ENCODE results near the gene PNLIP.
A peak's percentile ranks its signal among the peaks of the same experiment; 100 is the strongest.

PNLIP gene

GRCh38 chr10:116587878-116588591, 42.3 kb downstream of the PNLIP start:
- no peak for DNase-seq

GRCh38 chr10:116588995-116589394, 43.3 kb downstream of the PNLIP start:
- DNase-seq: no peak

GRCh38 chr10:116589926-116590325, 44.2 kb downstream of the PNLIP start:
- no peak for DNase-seq

- DNase-seq: no peak
These were observed 45.1 kb downstream of the PNLIP start, which contains the start of gene PNLIPRP1 for GRCh38 chr10:116590590-116591444. PNLIPRP1 (plus strand) TSS chr10:116590959; CDS start chr10:116591130, 171 bp downstream.

GRCh38 chr10:116593139-116593740, 47.5 kb downstream of the PNLIP start:
- no peak for DNase-seq

DNA sequence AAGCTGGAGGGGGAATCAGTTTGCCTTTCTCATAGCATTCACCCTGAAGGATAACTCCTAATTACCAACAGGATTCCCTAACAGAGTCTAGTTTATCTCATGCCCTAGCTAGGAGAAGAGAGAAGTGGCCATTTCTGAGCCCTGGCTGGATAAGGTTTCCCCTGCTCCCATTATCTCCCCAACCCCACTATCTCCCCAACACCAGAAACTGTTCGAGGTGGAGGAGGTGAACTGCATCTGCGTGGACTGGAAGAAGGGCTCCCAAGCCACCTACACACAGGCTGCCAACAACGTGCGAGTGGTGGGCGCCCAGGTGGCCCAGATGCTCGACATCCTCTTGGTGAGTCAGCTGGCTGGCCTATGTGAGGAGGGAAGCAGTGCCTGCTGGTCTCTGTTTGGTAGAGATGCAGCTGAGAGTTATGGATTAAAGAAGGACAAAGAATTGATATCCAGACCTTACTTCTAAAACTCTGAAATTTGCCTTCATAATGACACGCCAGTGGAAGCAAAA, 48.8 kb downstream of the PNLIP start:
- no peak for DNase-seq

- DNase-seq: no peak
These were observed 50.3 kb downstream of the PNLIP start for GRCh38 chr10:116596062-116596461.

GRCh38 chr10:116597543-116597942, 51.8 kb downstream of the PNLIP start:
- no peak for DNase-seq

DNA sequence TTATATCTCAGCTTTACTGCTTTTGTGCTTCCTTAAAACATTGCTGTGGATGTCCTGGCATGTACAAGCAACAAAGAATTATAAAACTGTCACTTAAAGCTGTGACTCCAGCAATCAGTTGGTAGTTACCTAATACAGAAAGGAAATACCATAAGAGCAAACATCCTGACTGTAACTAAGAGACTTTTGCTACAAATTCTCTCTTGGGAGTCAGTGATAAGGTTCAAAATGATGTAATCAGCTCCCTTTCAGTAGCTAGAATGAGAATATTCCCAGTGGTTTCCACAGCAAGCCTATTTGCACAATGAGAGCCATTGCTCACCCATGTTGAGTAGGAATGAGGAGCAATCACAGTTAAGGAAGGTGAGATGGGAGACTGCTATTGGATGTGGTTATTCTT, 52.6 kb downstream of the PNLIP start:
- no peak for DNase-seq

DNA sequence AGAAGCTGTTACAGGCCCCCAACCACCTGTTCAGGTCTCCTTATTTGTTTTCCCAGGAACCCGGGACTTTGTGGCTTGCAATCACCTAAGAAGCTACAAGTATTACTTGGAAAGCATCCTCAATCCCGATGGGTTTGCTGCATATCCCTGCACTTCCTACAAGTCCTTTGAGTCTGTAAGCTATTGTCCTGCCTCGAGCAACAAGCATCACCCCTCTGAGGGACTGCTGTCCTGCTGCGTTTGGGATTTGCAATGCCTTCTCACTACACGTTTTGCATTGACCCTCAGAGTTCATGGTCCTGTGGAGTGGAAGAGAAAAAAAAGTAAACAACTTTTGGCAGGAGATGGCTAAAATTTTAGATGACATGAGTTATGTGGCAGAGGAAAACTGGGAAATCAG, 54.3 kb downstream of the PNLIP start:
- DNase-seq: no peak

DNA sequence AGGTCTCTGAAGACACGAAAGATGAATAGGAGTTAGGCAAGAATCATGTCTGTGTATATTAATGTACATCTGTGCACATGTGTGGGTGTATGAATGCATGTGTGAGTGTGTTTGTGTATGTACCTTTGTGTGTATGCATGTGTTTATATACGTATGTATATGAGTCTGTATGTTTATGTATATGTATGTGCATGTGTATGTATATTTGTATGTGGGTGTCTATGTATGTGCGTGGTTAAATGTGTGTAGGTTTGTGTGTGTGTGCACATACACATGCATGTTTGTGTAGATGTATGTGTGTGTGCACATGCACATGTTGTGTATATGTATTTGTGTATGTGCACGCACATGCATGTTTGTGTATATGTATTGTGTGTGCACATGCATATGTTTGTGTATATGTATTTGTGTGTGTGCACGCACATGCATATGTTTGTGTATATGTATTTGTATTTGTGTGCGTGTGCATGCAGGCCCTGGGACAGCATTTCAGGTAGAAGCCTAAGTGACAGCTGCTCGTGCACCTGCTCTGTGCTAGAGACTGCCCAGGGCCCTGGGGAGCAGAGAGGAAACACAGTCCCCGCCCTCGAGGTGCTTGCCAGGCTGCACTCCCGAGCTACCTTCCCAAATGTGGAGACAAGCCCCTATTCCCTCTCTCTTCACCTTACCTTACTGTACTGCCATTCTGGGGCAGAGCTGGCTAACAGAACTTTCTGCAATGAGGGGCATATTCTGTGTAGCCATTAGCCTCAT, 57.1 kb downstream of the PNLIP start:
- DNase-seq: peak; percentile 9 to 11

GRCh38 chr10:116606061-116606483, 60.3 kb downstream of the PNLIP start:
- DNase-seq: no peak

DNA sequence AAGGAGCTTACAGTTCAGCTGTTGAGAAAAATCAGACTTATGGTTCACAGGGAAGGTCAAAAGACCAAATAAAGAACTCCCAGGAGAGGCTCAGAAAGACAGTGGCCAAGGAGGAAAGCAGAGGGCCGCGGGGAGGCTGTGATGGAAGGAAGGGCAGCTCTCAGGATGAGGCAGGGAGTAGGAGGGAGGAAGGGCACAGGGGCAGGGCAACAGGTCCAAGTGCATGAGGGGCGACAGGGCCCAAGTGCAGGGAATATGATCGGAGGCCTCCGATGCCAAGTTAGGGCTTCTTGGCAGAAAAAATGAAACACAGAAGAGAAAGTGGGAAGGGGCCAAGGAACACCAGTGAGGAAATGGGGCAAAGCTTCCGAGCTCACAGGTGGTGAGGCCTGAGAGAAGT, 61.6 kb downstream of the PNLIP start:
- no peak for DNase-seq

DNA sequence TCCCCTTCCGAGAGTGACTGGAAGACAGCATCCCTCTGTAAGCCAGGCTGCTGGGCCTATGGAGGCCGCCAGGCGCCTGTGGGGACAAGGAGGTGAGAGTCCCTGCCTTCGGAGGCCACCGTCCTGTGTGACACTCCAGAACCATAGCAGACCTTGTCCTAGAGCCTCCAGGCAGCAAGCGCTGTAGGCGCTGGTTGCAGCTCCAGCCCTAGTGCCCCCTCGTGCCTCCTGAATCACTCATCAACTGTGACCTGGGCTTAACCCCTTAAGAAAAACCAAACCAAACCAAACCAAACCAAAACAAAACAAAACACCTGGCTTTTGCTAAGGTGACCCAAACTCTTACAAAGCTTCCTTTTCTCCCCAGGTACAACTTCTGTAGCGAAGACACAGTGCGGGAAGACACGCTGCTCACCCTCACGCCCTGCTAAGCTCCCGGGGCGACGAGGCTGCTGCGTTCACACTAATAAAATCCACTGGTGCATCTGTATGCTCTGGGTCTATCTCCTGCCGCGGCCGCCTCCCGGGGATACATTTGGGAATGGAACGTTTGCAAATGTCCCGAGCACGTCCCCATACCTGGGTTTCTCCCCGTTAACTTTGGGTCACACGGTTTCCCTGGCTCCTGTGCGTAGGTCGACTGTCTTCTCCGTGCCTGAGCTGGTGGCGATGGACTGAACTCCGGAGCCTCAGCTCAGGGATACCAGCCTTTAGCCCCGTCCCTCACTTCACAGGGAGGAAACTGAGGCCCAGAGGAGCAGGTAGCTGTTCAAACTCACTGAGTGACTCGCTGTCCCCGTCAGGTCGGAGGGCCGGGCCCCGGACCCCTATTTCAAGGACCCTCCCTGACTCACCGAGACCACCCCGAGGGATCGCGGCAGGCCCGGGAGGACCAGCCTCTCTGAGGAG, 63.2 kb downstream of the PNLIP start:
- peak in 1 of 2 experiments; percentile 13 for DNase-seq

GRCh38 chr10:116610443-116611152, 64.9 kb downstream of the PNLIP start:
- DNase-seq: no peak

- no peak for DNase-seq
These were observed 65.4 kb downstream of the PNLIP start for GRCh38 chr10:116611153-116611545.

GRCh38 chr10:116612107-116612769, 66.5 kb downstream of the PNLIP start:
- DNase-seq: no peak

DNA sequence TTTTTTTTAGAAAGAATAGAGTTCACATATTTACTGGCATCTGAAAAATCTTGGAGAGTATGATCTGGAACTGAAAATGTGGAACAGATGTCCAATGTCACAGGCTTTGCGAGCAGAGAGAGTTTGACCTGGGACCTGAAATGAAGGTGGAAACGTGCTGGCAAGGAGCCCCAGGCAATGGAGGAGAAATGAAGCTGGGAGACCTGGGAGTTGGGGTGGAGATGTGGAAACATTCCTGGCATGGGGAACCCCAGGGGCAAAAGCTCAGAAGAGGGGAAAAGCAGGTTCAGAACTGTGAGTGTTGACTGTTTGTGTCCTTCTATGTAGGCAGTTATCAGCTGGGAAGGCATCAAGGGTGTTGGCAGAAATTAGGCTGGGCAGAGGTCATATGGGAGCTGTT, 67.7 kb downstream of the PNLIP start:
- DNase-seq: no peak

GRCh38 chr10:116614796-116615195, 69.1 kb downstream of the PNLIP start:
- no peak for DNase-seq

GRCh38 chr10:116615199-116615776, 69.6 kb downstream of the PNLIP start:
- DNase-seq: no peak

Measured in NCI-H526 (cell line).